KMS-11 (cell line): ENCODE measurements around the gene NCBP3.

Experiments used
- H2AFZ ChIP-seq: fragments of 200-600 bp; sonication (generic); 2 replicates; pipeline ENCODE4 v1.6.1; 2016; ENCODE audit warnings: antibody characterized with exemption, mixed run types, low read depth
- H3K27ac ChIP-seq: fragments of 200-600 bp; sonication (generic); 2 replicates; pipeline ENCODE4 v1.6.1; 2016; ENCODE audit warnings: mild to moderate bottlenecking, mixed run types
- H3K27me3 ChIP-seq: fragments of 200-600 bp; sonication (generic); 2 replicates; pipeline ENCODE4 v1.6.1; 2017; ENCODE audit warnings: mild to moderate bottlenecking, low read depth, mixed run types, moderate library complexity; ENCODE audit not compliant: insufficient read depth
- H3K36me3 ChIP-seq: fragments of 200-600 bp; sonication (generic); 2 replicates; pipeline ENCODE4 v1.6.1; 2017; ENCODE audit warnings: mild to moderate bottlenecking, mixed run types; ENCODE audit not compliant: insufficient read depth
- H3K4me1 ChIP-seq: fragments of 200-600 bp; sonication (generic); 2 replicates; pipeline ENCODE4 v1.6.1; 2016; ENCODE audit warnings: mild to moderate bottlenecking, low read depth, mixed run types; ENCODE audit not compliant: poor library complexity, severe bottlenecking
- H3K4me2 ChIP-seq: fragments of 200-600 bp; sonication (generic); 2 replicates; pipeline ENCODE4 v1.7.0; 2016; ENCODE audit warnings: mild to moderate bottlenecking, mixed run types
- H3K4me3 ChIP-seq: fragments of 200-600 bp; sonication (generic); IDR thresholded peaks from 2 replicates; pipeline ENCODE4 v1.6.1; 2017; ENCODE audit warnings: low read depth, low read length, mixed read lengths; ENCODE audit not compliant: insufficient read depth
- H3K79me2 ChIP-seq: fragments of 200-600 bp; sonication (generic); 2 replicates; pipeline ENCODE4 v1.6.1; 2016; ENCODE audit warnings: low read depth, mixed run types; ENCODE audit not compliant: insufficient read depth
- H3K9ac ChIP-seq: fragments of 200-600 bp; sonication (generic); 2 replicates; pipeline ENCODE4 v1.6.1; 2016; ENCODE audit warnings: mild to moderate bottlenecking, mixed run types
- H4K20me1 ChIP-seq: fragments of 200-600 bp; sonication (generic); 2 replicates; pipeline ENCODE4 v1.6.1; 2016; ENCODE audit warnings: mild to moderate bottlenecking, mixed run types; ENCODE audit not compliant: insufficient read depth
- CTCF ChIP-seq: fragments of 200-600 bp; sonication (generic); conservative IDR thresholded peaks from 2 replicates; pipeline ENCODE4 v1.6.1; 2017; ENCODE audit warnings: low read depth, mild to moderate bottlenecking, antibody characterized with exemption, low read length, moderate library complexity, mixed read lengths

NCBP3 gene

GRCh38 chr17:3827124-3827773 lies 18.8 kb downstream of the NCBP3 start:
- H3K36me3 ChIP-seq = no peaks in the 10 kb centered on the region

GRCh38 chr17:3826191-3826590 lies 19.9 kb downstream of the NCBP3 start:
- H3K27ac ChIP-seq = no peak overlapping the region
- H3K4me3 ChIP-seq = no peak overlapping the region
- H3K9ac ChIP-seq = no peak overlapping the region
- H3K79me2 ChIP-seq = no peaks in the 10 kb centered on the region
- no peak for TF ChIP-seq CTCF
- no peaks in the 10 kb centered on the region for H3K36me3 ChIP-seq
- no peaks in the 10 kb centered on the region for H3K27me3 ChIP-seq
- H4K20me1 ChIP-seq = no peaks in the 10 kb centered on the region
- no peaks in the 10 kb centered on the region for H3K4me1 ChIP-seq
- H2AFZ ChIP-seq = no peak overlapping the region
- no peak overlapping the region for H3K4me2 ChIP-seq

More at GRCh38 chr17:3827124-3827773, 18.8 kb downstream of the NCBP3 start:
- peak; percentile 69 for TF ChIP-seq CTCF
- no peak overlapping the region for H3K9ac ChIP-seq
- no peaks in the 10 kb centered on the region for H3K4me1 ChIP-seq
- H3K4me2 ChIP-seq = no peak overlapping the region
- no peaks in the 10 kb centered on the region for H3K27me3 ChIP-seq
- no peak overlapping the region for H3K27ac ChIP-seq
- H4K20me1 ChIP-seq = no peaks in the 10 kb centered on the region
- no peaks in the 10 kb centered on the region for H3K79me2 ChIP-seq
- no peak overlapping the region for H2AFZ ChIP-seq
- H3K4me3 ChIP-seq = no peak overlapping the region

GRCh38 chr17:3821101-3821500 lies 24.9 kb downstream of the NCBP3 start:
- Histone ChIP-seq H3K79me2 (no peaks in the 10 kb centered on the region), H3K9ac (no peak overlapping the region), H3K36me3 (no peaks in the 10 kb centered on the region)

GRCh38 chr17:3818786-3819185 lies 27.3 kb downstream of the NCBP3 start:
- Histone ChIP-seq H2AFZ (no peak overlapping the region), H3K4me2 (no peak overlapping the region), H3K9ac (no peak overlapping the region), H3K36me3 (no peaks in the 10 kb centered on the region), H3K27me3 (no peaks in the 10 kb centered on the region), H3K4me3 (no peak overlapping the region), H4K20me1 (no peaks in the 10 kb centered on the region), H3K4me1 (no peaks in the 10 kb centered on the region), H3K27ac (no peak overlapping the region), H3K79me2 (no peaks in the 10 kb centered on the region)
- TF ChIP-seq CTCF = no peak

More at GRCh38 chr17:3821101-3821500, 24.9 kb downstream of the NCBP3 start:
- no peak overlapping the region for H3K4me3 ChIP-seq
- no peak overlapping the region for H2AFZ ChIP-seq
- H3K4me2 ChIP-seq = no peak overlapping the region
- H4K20me1 ChIP-seq = no peaks in the 10 kb centered on the region
- H3K27ac ChIP-seq = no peak overlapping the region
- no peak for TF ChIP-seq CTCF
- H3K27me3 ChIP-seq = no peaks in the 10 kb centered on the region
- no peaks in the 10 kb centered on the region for H3K4me1 ChIP-seq
